GM18502 (cell line): Measurements from ENCODE around the gene RAMP3.
"Not testable (repeated sequence)": the region's sequence is repeated elsewhere in the genome, so short reads cannot be mapped to it uniquely, and the experiment has no call there.

ENCODE experiments used
- ATAC-seq: cut with Tn5 transposase; IDR thresholded peaks from one replicate; pipeline ENCODE4 v1.9.1; 2021; ENCODE audit warnings: mild to moderate bottlenecking; ENCODE audit not compliant: unreplicated experiment, poor library complexity

The RAMP3 gene

DNA sequence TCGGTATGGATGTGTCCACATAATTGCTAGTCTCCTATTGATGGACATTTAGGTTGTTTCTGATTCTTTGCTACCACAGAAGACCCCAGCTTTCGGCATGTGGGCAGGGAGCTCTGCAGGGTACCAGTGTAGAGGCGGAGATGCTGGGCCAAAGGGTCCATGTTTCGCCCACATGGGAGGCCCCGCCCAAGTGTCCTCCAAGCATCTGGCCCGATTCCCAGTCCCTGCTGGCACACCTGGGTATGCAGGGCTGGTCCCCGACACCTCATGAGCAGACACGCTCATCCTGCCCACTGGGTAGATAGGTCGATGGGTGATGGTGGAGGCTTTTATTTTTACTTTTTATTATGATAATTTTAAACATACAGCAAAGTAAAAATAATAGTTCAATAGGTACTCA is 26.7 kb upstream of the RAMP3 start:
- ATAC-seq = no peak

- no peak for ATAC-seq
These were observed 25.7 kb upstream of the RAMP3 start for GRCh38 chr7:45131891-45132290.

GRCh38 chr7:45132708-45133320 is 24.8 kb upstream of the RAMP3 start:
- ATAC-seq = no peak

DNA sequence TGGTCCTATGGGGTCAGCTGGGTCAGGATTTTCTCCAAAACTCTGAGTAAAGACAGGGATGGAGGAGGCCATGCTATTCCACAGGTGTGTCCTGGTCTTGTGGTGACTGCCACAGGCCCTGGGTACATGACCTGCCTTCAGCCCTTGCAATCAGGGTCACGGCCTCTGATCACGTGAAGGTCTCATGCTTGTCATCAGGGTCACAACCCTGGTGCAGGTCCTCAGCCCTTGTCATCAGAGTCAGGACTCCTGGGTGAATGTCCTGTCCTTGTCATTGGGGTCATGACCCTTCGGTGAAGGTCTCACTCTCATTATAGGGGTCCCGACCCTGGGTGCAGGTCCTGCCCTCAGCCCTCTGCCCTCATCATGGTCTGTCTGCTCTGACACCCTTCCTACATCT is 24.2 kb upstream of the RAMP3 start:
- ATAC-seq = no peak

GRCh38 chr7:45133877-45134276 is 23.7 kb upstream of the RAMP3 start:
- no peak for ATAC-seq

GRCh38 chr7:45136106-45137060 is 21.2 kb upstream of the RAMP3 start:
- ATAC-seq = peak; percentile 59

DNA sequence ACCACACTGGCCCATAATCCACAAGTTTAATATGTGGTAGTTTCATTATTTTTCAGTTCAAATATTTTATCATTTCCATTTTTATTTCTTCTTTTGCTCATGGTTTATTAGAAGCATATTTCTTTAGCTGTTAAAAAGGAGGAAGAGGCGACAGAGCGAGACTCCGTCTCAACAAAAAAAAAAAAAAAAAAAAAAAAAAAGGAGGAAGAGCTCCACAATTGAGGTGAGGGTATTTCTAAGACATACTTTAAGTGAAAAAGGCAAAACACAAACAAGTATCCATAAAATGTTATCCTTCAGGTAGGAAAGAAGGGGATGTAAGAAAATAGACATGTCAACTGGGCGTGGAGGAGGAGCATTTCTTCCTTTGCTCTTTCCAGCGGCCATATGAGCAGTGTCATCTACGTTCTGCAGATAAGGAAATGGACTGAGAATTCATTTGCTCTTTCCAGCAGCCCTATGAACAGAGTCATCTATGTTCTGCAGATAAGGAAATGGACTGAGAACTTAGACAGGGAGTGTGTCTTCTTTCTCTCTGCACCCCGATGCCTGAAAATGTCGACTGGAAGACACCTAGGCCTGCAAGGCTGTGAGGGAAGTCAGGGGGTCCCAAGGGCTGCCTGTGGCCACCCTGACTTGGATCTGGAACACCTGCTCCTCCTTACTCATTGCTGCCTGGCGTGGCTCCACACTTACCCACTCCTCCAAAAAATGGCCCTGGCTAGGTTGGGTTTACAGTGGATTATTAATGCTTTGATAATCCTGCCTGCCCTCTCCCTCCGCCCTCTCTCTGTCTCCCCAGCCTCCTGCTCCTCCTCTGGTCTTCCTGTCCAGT is 18.9 kb upstream of the RAMP3 start:
- no peak for ATAC-seq

DNA sequence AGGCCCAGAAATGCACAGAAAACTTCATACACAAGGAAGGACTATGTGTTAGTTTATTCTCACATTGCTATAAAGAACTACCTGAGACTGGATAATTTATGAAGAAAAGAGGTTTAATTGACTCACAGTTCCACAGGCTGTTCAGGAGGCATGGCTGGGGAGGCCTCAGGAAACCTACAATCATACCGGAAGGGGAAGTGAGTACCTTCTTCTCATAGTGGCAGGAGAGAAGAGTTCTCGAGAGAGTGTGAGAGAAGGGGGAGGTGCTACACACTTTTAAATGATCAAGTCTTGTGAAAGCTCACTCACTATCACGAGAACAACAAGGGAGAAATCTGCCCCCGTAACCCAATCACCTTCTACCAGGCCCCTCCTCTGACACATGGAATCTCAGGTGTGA is 16.8 kb upstream of the RAMP3 start:
- ATAC-seq = no peak

DNA sequence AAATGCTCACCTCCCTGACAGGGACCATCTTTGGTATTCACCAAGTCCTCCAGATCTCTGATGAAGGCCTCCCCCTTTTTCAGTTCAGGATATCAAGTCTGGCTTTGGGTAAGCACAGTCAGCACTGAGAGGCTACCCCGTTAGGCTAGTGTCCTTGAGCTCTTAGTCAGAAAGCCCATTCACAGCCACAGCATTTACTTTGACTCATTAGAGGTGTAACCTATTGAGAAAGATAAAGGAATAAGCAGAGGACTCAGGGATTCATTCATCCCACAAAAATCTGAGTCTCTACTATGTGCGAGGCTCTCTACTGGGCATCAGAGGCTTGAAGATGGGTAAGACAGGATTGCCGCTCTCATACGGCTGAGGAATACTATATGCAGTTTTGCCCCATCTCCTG is 14.0 kb upstream of the RAMP3 start:
- ATAC-seq = no peak

- ATAC-seq = no peak
These were observed 11.7 kb upstream of the RAMP3 start for GRCh38 chr7:45145881-45146280.

GRCh38 chr7:45146531-45147379 is 10.8 kb upstream of the RAMP3 start:
- no peak for ATAC-seq

- no peak for ATAC-seq
These were observed 9.5 kb upstream of the RAMP3 start for GRCh38 chr7:45147858-45148652.

DNA sequence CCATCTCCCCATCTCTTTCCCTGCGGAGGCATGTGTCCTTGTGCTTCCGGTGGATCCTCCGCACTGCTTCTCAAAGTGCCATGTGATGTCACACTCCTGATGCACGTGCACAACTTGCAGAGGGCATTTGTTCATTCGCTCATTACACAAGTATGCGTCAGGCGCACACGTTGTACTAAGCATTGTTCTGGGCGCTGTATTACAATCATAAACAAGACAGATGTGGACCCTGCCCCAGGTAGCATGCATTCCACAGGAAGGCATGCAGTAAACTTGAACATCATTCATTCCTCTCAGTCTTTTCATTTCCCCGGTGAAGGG is 9.0 kb upstream of the RAMP3 start:
- ATAC-seq = no peak

GRCh38 chr7:45149606-45150005 is 8.0 kb upstream of the RAMP3 start:
- ATAC-seq = no peak

DNA sequence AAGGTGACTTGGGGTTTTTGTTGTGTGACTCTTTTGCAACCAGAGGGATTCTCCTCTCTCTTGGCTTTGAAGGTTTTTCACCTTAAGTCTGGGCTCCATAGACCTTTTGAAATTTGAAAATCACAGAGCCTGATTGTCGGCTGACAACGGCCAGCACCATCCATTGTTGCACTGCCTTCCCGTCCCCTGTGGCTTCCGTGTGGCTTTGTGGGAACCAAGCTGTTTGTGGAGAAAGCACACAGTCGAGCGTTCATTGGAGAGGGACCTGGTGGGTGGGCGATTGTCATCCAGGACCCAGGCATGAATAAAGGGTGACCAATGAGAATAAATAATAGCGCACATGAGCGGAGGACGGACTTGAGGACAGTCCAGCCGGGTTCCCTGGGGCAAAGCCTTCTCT is 7.4 kb upstream of the RAMP3 start:
- ATAC-seq = no peak

GRCh38 chr7:45151131-45151684 is 6.4 kb upstream of the RAMP3 start:
- ATAC-seq = no peak

DNA sequence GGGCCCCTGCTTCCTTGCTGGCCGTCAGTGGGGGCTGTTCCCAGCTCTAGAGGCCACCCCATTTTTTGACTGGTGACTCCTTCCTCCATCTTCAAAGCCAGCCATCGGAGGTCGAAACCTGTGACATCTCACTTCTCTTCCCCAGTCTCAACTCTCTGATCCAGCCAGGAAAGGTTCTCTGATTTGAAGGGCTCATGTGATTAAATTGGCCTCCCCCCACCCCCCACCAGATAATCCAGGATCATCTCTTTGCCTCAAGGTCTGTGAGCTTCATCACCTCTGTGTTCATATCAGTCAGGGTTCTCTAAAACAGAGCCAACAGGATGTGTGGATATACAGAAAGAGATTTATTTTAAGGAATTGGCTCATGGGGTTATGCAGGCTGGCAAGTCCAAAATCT is 5.6 kb upstream of the RAMP3 start:
- ATAC-seq = no peak

GRCh38 chr7:45153233-45153632 is 4.4 kb upstream of the RAMP3 start:
- no peak for ATAC-seq

GRCh38 chr7:45153861-45154260 is 3.7 kb upstream of the RAMP3 start:
- ATAC-seq = not testable (repeated sequence)
